OCI-LY3 (cell line): Measurements from ENCODE around the gene FGD5.

Experiments
- H2AFZ ChIP-seq: fragments of 200-600, 300-600 bp; shearing (Covaris generic); 2 replicates; pipeline ENCODE4 v1.6.0; 2014; ENCODE audit warnings: antibody characterized with exemption, low read depth, low read length
- H3K27ac ChIP-seq: fragments of 200-600, 300-600 bp; sonication (generic); 2 replicates; pipeline ENCODE4 v1.5.1; 2014; ENCODE audit warnings: mild to moderate bottlenecking, low read length, moderate library complexity, mixed read lengths
- H3K27me3 ChIP-seq: fragments of 200-600, 300-600 bp; sonication (generic); 2 replicates; pipeline ENCODE4 v1.6.1; 2014; ENCODE audit warnings: low read depth, low read length, mixed read lengths
- H3K36me3 ChIP-seq: fragments of 200-600, 300-600 bp; sonication (generic); replicated peaks from 2 replicates; pipeline ENCODE3; 2014; ENCODE audit warnings: low read depth, low read length, mixed read lengths
- H3K4me1 ChIP-seq: fragments of 300-600, 200-600 bp; sonication (generic); 2 replicates; pipeline ENCODE4 v1.6.1; 2014; ENCODE audit warnings: low read length, mixed read lengths
- H3K4me2 ChIP-seq: fragments of 200-600, 300-600 bp; sonication (generic); 2 replicates; pipeline ENCODE4 v1.6.1; 2014; ENCODE audit warnings: low read length, mixed read lengths
- H3K4me3 ChIP-seq: fragments of 300-600, 200-600 bp; sonication (generic); 2 replicates; pipeline ENCODE4 v1.5.1; 2014; ENCODE audit warnings: antibody characterized with exemption, mild to moderate bottlenecking, low read length, moderate library complexity
- H3K79me2 ChIP-seq: fragments of 300-600, 200-600 bp; shearing (Covaris generic); 2 replicates; pipeline ENCODE4 v1.6.1; 2014; ENCODE audit warnings: mild to moderate bottlenecking, low read length, mixed read lengths
- H3K9ac ChIP-seq: fragments of 300-600, 200-600 bp; shearing (Covaris generic); 2 replicates; pipeline ENCODE4 v1.6.0; 2014; ENCODE audit warnings: mild to moderate bottlenecking, low read length, moderate library complexity
- H3K9me3 ChIP-seq: fragments of 200-600, 300-600 bp; shearing (Covaris generic); 2 replicates; pipeline ENCODE4 v1.6.1; 2014; ENCODE audit warnings: low read length, mixed read lengths; ENCODE audit not compliant: insufficient read depth
- H4K20me1 ChIP-seq: fragments of 200-600, 300-600 bp; sonication (generic); 2 replicates; pipeline ENCODE4 v1.6.1; 2016; ENCODE audit warnings: low read length, mixed read lengths; ENCODE audit not compliant: insufficient read depth
- EZH2phosphoT487 ChIP-seq: fragments of 200-600 bp; shearing (Covaris generic); IDR thresholded peaks from 2 replicates; pipeline ENCODE4 v1.6.1; 2018; ENCODE audit warnings: antibody characterized with exemption, mixed run types, low read depth
- TF ChIP-seq, protein P1 (sequence below): fragments of 200-600, 300-600 bp; sonication (generic); IDR thresholded peaks from 2 replicates; pipeline ENCODE4 v1.5.1; 2014; ENCODE audit warnings: antibody characterized with exemption, low read length, low read depth

The FGD5 gene

DNA sequence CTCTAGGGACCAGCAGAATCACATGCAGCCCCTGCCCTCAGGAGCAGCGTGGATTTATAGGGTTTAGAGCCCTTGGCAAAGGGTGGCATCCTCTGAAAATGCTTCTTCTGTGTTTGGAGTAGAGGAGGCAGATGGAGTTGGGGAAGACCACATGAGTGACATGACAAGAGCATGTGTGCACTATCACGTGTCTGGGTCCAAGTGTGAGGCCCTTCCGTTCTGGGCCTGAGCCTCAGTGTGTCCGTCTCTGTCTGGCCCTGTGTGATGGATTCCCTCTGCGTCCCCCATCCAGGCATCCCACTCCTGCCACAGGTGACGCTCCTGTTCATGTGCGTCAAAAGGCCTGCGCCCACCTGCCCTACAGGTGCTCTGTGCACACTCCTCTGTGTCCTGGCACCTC lies 30.1 kb downstream of the FGD5 start:
- peaks cover 15% of the 10 kb centered on the region for H3K4me1 ChIP-seq
- peaks cover 67% of the 10 kb centered on the region for H3K27me3 ChIP-seq
- H4K20me1 ChIP-seq = peaks cover 10% of the 10 kb centered on the region; the same call in 1 of the 2 replicates
- H3K4me2 ChIP-seq = no peak overlapping the region
- H3K27ac ChIP-seq = no peak overlapping the region
- H3K79me2 ChIP-seq = no peaks in the 10 kb centered on the region
- no peaks in the 10 kb centered on the region for H3K36me3 ChIP-seq
- H2AFZ ChIP-seq = no peak overlapping the region
- H3K4me3 ChIP-seq = no peak overlapping the region
- TF ChIP-seq, protein P1, sequence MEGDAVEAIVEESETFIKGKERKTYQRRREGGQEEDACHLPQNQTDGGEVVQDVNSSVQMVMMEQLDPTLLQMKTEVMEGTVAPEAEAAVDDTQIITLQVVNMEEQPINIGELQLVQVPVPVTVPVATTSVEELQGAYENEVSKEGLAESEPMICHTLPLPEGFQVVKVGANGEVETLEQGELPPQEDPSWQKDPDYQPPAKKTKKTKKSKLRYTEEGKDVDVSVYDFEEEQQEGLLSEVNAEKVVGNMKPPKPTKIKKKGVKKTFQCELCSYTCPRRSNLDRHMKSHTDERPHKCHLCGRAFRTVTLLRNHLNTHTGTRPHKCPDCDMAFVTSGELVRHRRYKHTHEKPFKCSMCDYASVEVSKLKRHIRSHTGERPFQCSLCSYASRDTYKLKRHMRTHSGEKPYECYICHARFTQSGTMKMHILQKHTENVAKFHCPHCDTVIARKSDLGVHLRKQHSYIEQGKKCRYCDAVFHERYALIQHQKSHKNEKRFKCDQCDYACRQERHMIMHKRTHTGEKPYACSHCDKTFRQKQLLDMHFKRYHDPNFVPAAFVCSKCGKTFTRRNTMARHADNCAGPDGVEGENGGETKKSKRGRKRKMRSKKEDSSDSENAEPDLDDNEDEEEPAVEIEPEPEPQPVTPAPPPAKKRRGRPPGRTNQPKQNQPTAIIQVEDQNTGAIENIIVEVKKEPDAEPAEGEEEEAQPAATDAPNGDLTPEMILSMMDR = no peak
- no peak for TF ChIP-seq EZH2phosphoT487
- no peak overlapping the region for H3K9ac ChIP-seq
- no peaks in the 10 kb centered on the region for H3K9me3 ChIP-seq

DNA sequence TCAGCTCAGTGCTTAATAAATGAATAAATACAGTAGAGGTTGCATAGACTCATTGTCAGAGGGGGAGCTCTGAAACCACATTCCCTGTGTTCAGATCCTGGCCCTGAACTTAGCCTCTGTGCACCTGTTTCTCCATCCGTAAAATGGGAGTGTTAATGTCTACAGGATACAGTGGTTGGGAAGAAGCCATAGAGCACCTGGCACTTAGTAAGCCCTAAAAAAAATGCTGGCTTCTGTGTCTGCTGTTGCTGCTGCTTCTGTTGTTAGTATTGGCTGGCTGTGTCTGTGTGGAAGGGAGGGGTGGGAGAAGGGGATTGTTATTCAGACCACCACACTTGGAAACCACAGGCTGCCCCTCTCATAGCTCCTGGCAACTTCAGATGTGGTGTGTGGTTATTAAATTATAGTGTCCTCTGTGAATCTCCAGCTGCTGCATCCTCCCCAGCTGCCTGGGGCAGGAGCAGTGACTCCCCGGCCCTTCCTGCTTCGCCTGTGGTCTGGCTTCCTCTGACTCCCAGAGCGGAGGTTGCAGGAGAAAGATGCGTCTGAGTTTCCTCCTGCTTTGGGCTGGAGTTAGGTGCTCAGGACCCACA lies 31.0 kb downstream of the FGD5 start:
- H3K4me1 ChIP-seq = peaks cover 14% of the 10 kb centered on the region
- no peaks in the 10 kb centered on the region for H3K79me2 ChIP-seq
- no peak overlapping the region for H3K9ac ChIP-seq
- peaks cover 61% of the 10 kb centered on the region for H3K27me3 ChIP-seq
- no peaks in the 10 kb centered on the region for H3K9me3 ChIP-seq
- peaks cover 10% of the 10 kb centered on the region; the same call in 1 of the 2 replicates for H4K20me1 ChIP-seq
- H2AFZ ChIP-seq = no peak overlapping the region
- H3K4me3 ChIP-seq = no peak overlapping the region
- TF ChIP-seq, protein P1 = no peak
- TF ChIP-seq EZH2phosphoT487 = no peak
- H3K4me2 ChIP-seq = no peak overlapping the region
- no peaks in the 10 kb centered on the region for H3K36me3 ChIP-seq
- no peak overlapping the region for H3K27ac ChIP-seq

DNA sequence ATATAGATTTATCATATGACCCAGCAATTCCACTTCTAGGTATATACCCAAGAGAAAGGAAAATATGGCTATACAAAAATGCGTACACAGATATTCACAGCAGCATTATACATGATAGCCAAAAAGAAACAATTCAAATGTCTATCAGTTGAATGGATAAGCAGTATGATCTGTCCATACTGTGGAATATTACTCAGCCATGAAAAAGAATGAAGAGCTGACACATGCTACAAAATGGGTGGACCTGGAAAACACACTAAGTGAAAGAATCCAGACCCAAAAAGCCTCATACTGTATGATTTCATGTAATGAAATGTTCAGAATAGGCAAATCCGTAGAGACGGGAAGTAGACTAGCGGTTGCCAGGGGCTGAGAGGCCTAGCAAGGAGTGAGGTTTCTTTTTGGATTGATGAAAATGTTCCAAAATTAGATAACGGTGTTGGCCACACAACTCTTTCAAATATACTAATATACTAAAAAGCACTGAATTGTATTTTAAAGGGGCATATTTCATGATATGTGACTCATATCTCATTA lies 33.4 kb downstream of the FGD5 start:
- H4K20me1 ChIP-seq = no peaks in the 10 kb centered on the region
- no peak for TF ChIP-seq EZH2phosphoT487
- TF ChIP-seq, protein P1 = no peak
- no peak overlapping the region for H3K4me2 ChIP-seq

GRCh38 chr3:14852717-14853116 lies 34.0 kb downstream of the FGD5 start:
- Histone ChIP-seq H3K79me2 (no peaks in the 10 kb centered on the region), H3K4me3 (no peak overlapping the region), H3K27ac (no peak overlapping the region), H3K27me3 (peaks cover 57% of the 10 kb centered on the region), H3K9me3 (no peaks in the 10 kb centered on the region), H4K20me1 (no peaks in the 10 kb centered on the region), H3K9ac (no peak overlapping the region), H3K4me1 (no peaks in the 10 kb centered on the region), H3K4me2 (no peak overlapping the region), H2AFZ (no peak overlapping the region), H3K36me3 (no peaks in the 10 kb centered on the region)
- TF ChIP-seq, protein P1 = no peak
- no peak for TF ChIP-seq EZH2phosphoT487

More for the DNA sequence above, 33.4 kb downstream of the FGD5 start:
- Histone ChIP-seq H3K4me1 (no peaks in the 10 kb centered on the region), H2AFZ (no peak overlapping the region), H3K27me3 (peaks cover 57% of the 10 kb centered on the region), H3K9ac (no peak overlapping the region), H3K27ac (no peak overlapping the region), H3K79me2 (no peaks in the 10 kb centered on the region), H3K36me3 (no peaks in the 10 kb centered on the region), H3K9me3 (no peaks in the 10 kb centered on the region), H3K4me3 (no peak overlapping the region)
